Thyroid gland (tissue), 4 donors: ENCODE measurements around the gene FBXL7.

ENCODE experiments used
- CTCF ChIP-seq, 6 experiments: fragments of 200-600 bp in 3 of 6; fragments of 450-650 bp in 3 of 6; sonication (generic) in 3 of 6; IDR thresholded peaks; one replicate each; pipeline ENCODE4 v1.5.1; 2016 to 2019; ENCODE audit warnings: antibody characterized with exemption in 6 of 6, mild to moderate bottlenecking in 2 of 6, inconsistent platforms in 1 of 6, moderate library complexity in 1 of 6
- POLR2A ChIP-seq, 2 donors: fragments of 450-650 bp; IDR thresholded peaks; one replicate each; pipeline ENCODE4 v1.6.1; 2017; ENCODE audit warnings: antibody characterized with exemption in 2 of 2, mild to moderate bottlenecking in 2 of 2, moderate library complexity in 1 of 2

GRCh38 chr5:15718421-15719179 lies 218.6 kb downstream of the FBXL7 start:
- TF ChIP-seq CTCF (IDR thresholded peaks at IDR 0.05) (no peak), POLR2A (IDR thresholded peaks at IDR 0.05) (no peak)
